Renal cortical epithelial cell (primary cell): ENCODE data around the gene BFSP2. TPM values are rescaled to one million over a fixed set of nuclear protein-coding genes. Genes with fewer than 3 reads are reported as not detected.

Experiments
- DNase-seq: peaks from one replicate; pipeline ENCODE4 v3.0.0-alpha.2; 2011; ENCODE audit warnings: low read depth
- total RNA-seq: library from RNA; depleted of rRNA; stranded (reverse); fragments of >200 nt; gene quantifications from 2 replicates; pipeline ENCODE4 v1.2.3, GENCODE V29; 2014

Gene BFSP2
- total RNA-seq, result not detected in 2 replicates

GRCh38 chr3:133400006-133400515 is at the start of gene BFSP2:
Gene BFSP2 (plus strand): TSS chr3:133400056. CDS start chr3:133400084, 28 bp downstream.
- no peak for DNase-seq

DNA sequence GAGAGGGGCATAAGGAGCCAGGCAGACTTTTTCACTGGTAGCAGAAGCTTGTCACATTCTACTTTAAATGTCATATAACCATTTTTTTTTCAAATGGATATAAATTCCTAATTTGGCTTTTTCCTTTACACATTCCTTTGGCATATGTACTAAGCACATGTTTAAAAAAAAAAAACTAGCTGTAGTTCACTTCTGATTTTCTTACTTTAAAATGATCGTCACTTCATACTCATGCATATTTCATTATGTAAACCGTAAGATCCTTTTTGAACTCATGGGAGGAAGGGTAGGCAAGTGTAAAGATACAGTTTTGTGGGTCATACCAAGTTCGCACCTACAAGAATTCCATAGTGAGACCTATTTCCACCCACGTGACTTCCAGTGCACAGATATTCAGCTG is 45.1 kb upstream of the BFSP2 start:
- DNase-seq, result no peak

DNA sequence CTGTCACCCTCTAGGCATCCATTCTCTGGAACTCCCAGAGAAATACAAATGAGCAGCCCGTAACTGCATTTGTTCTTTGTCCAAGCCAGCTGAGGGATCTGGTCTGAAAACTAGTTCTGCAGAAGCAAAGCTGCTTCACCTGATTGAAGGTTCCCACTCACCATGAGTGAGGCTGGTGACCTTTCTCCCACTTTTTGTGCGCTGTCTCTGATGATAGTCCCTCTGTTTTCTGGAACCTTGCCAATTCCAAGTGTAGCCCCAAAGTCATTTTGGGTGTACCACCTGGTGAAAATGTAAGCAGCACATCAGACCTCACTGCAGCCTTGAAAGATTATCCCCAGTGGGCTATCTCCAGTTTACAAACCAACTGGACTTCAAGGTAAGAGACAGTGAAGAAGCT is 39.4 kb upstream of the BFSP2 start:
- DNase-seq, result no peak

- DNase-seq, result no peak
These were observed 38.8 kb upstream of the BFSP2 start for GRCh38 chr3:133361011-133361410.

- no peak for DNase-seq
These were observed 38.4 kb upstream of the BFSP2 start for GRCh38 chr3:133361435-133361834.

DNA sequence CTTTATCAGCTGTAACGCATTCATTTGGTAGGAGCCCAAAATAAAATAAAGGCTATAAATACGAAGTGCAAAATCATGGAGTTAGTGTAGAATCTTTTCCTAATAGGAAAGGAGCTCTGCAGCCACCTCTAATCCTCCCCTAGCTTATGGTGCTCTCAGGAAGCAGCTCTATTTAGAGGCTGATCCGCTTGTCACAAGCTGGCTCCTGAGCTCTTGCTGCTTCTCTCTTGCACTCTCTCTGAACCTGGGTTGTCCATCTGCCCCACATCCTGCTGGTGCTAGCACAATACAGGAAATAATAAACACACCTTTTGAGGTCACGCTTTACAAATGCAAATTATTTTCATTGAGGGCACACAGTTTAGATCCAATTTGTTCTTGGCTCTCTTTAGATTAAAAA is 37.3 kb upstream of the BFSP2 start:
- DNase-seq, result no peak

GRCh38 chr3:133364704-133365103 is 35.2 kb upstream of the BFSP2 start:
- DNase-seq, result no peak

DNA sequence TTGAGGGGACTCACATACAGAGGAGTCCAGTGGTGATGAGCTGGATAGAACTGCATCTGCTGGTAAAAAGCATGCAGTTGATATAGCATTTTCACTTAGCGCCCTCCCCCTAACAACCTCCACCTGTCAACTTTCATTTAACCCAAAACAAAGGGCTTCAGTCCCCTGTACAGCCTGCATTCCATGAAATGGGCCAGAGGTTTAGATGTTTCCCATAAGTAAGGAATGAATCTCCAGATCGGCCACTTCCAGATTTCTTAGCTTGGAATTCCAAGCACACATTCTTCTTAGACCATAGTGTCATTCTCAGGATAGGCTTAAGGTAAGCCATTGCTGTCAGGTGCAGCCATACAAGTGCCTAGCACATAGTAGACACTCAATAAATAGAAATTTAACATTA is 32.9 kb upstream of the BFSP2 start:
- no peak for DNase-seq

DNA sequence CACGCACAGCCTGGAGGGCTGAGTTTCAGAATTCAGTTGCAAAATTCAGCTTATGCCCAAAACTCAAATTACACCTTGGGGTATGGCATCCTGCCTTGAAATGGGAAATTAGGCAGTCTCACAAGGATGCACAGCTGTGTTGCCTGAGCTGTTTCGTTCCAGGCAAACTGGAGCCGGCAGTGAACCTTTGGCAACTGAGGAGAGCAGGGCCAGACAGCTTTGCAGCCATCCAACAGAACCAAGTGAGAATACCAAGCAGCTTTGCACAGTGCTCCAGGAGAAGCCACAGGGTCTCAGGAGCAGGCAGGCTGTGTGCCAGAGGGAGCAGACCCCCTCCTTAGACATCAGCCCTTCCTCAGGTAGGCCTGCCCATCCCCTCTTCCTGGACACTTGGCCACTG is 32.5 kb upstream of the BFSP2 start:
- no peak for DNase-seq

DNA sequence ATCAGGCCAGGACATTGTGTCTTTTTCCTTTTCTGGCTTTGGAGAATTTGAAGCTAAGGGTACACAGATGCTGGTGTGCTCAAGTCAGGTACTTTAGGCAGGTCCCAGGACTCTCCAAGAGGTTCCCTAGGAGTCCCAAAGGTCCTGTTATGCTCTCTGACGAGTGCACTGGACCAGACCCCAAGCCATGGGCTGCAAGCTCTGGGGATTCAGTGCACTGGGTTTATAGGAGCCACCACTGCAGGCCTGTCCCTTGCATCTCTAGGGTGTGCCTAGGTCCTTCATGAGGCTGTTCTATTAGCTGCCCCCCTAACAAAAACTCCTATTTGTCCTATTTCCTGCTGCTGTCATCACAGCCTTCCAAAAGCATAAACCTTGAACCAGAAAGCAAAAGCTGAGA is 31.9 kb upstream of the BFSP2 start:
- DNase-seq, result no peak

DNA sequence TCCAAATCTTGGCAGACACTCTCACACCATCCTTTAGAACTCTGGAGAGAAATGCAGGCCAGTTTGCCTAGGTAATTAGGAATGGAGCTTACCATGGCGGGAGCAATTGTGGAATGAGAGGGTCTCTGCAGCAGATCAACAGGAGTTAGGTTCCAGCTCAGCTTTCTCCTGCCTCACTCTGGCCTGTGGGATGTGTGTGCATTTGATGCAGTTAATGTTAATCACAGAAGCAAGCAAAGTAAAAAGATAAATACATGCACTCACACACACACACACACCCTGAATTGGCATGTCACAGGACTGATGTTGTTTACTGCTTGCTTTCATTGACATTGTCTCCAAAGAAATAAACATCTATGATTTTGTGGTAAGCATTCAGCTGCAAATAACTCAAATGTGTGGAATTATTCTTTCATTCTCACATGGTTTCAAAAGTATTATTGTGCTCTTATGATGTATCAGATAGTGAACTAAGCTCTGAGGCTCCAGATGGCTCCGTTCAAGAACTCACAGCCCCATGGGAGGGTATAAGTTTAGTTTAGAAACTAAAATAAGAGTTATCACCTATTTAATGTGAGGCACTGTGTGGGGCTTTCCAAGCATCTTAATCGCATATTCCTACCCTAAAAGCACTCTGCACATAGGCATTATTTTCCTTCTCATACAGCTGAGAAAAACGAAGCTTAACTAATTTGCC is 31.3 kb upstream of the BFSP2 start:
- DNase-seq, result no peak

- no peak for DNase-seq
These were observed 30.8 kb upstream of the BFSP2 start for GRCh38 chr3:133369068-133369440.

DNA sequence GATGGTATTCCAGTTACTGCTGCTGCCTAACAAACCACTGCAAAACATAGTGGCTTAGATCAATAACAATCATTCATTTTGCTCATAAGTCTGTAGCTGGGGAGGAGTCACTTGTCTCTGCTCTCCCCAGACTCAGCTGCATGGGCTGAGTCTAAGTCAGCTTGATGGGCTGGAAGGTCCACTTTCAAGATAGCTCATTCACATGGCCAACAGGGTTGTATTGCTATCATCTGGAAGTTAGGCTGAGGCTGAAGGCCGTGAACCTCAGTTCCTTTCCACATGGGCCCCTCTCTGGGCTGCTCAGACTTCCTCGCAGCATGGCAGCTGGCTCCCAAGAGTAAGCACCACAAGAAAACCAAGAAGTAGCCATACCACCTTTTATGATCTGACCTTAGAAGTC is 28.7 kb upstream of the BFSP2 start:
- no peak for DNase-seq

- DNase-seq, result no peak
These were observed 28.2 kb upstream of the BFSP2 start for GRCh38 chr3:133371676-133372075.

DNA sequence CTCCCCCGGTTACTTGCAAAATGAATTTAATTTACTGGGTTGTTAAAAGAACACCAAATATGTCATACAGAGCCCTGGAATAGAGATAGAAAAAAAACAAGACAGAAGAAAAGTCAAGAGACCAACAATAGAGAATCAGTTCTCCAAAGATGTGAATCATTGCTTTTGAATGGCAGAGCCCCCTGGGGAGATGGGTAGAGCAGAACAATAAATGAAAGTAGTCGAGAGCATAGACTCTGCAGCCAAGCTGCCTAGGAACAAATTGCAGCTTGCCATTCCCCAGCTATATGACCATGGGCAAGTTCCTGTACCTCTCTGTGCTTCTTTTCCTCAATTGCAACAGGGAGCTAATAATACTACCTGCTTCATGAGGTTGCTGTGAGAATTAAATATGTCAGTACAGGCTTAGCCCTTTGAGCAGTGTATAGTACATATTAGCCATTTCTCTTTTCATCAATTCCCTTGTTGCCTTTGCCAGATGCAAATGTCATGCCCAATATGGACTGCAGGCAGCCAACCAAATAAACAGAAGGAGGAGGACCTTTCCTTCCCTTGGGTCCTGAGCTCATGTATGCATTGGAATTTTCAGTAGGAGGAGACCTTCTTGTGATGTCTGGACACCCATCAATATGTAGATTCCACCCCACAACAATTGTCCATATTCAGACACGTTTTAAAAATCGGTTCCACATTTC is 25.0 kb upstream of the BFSP2 start:
- DNase-seq, result no peak

GRCh38 chr3:133375403-133375745 is 24.5 kb upstream of the BFSP2 start:
- no peak for DNase-seq

DNA sequence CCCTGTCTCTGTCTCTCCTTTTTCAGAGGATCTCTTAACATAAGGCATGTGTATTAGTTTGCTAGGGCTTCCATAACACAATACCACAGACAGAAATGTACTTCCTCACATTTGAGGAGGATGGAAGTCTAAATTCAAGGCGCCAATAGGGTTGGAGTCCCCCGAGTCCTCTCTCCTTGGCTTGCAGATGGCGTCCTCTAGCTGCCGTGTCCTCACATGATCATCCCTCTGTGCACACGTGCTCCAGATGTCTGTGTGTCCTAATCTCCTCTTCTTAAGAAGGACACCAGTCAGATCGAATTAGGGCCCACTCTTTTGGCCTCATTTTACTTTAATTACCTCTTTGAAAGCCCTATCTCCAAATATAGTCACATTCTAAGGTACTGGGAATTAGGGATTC is 23.0 kb upstream of the BFSP2 start:
- no peak for DNase-seq

GRCh38 chr3:133377396-133377795 is 22.5 kb upstream of the BFSP2 start:
- peak; percentile 38 for DNase-seq

DNA sequence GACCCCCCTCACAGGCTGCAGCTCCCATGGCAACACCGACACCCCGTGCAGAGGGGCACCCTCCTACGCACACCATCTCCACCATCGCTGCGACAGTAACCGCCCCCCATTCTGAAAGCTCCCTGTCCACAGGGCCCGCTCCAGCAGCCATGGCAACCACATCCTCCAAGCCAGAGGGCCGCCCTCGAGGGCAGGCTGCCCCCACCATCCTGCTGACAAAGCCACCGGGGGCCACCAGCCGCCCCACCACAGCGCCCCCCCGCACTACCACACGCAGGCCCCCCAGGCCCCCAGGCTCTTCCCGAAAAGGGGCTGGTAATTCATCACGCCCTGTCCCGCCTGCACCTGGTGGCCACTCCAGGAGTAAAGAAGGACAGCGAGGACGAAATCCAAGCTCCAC is 19.9 kb upstream of the BFSP2 start:
- DNase-seq, result no peak

DNA sequence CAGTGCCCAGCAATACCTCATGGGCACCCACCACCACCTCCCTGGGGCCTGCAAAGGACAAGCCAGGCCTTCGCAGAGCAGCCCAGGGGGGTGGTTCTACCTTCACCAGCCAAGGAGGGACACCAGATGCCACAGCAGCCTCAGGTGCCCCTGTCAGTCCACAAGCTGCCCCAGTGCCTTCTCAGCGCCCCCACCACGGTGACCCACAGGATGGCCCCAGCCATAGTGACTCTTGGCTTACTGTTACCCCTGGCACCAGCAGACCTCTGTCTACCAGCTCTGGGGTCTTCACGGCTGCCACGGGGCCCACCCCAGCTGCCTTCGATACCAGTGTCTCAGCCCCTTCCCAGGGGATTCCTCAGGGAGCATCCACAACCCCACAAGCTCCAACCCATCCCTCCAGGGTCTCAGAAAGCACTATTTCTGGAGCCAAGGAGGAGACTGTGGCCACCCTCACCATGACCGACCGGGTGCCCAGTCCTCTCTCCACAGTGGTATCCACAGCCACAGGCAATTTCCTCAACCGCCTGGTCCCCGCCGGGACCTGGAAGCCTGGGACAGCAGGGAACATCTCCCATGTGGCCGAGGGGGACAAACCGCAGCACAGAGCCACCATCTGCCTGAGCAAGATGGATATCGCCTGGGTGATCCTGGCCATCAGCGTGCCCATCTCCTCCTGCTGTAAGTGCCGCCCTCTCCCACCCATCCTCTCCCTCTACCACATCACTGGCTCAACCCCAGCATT is 19.2 kb upstream of the BFSP2 start:
- DNase-seq, result no peak

DNA sequence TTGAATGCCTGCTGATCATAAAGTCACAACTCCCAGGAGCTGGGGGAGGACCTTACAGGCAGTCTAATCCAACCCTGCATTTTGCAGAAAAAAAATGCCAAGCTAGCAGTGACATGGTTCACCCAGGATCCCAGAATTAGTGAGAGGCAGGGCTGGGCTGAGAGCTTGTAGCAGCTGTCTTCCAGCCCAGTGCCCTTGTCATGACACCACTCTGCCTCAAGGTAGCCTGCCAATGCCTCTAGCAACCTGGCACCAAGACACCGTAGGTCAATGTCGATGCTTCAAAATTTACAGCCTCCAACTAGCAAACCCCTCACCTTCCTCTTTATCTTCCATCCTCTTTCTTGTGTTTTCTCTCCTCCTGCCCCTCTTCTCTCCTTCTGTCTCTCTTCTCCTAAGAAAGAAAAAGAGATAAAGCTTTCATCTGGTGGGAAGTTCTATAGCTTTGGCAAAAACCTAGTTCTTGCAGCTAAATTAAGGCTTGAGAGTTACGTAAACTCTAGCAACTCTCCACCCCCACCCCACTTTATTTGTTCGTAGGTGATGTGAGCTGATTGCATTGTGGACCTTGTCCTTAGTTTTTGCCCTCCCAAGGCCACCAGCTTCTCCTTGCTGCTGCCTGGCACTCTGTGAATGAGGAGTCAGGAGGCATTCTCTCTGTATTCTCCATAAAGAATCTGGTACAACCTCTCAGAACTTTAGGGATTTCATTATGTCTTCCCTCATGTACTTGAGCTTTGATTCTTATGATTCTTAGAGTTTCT is 18.3 kb upstream of the BFSP2 start:
- DNase-seq, result no peak

- peak; percentile 47 for DNase-seq
These were observed 16.7 kb upstream of the BFSP2 start for GRCh38 chr3:133383175-133383574.
